SK-N-SH treated with all-trans-retinoic acid at 6 μM for 48 hours (cell line): ENCODE results near the gene NUP214.

Experiments
- ATAC-seq: fragments of 200-7000 bp; cut with Tn5 transposase; 3 replicates; pipeline ENCODE4 v1.9.1; 2020; ENCODE audit warnings: mild to moderate bottlenecking, moderate library complexity
- ARNTL ChIP-seq: fragments of 450-650 bp; formaldehyde crosslinking; IDR thresholded peaks from 2 replicates; pipeline ENCODE4 v1.5.0; 2020; ENCODE audit warnings: low read depth, mild to moderate bottlenecking, moderate library complexity, borderline replicate concordance
- BACH2 ChIP-seq: fragments of 250-450 bp; sonication (Bioruptor Pico); IDR thresholded peaks from 2 replicates; pipeline ENCODE4 v1.9.0; 2021; ENCODE audit warnings: mild to moderate bottlenecking, borderline replicate concordance
- CSDC2 ChIP-seq: fragments of 250-450 bp; sonication (Bioruptor Pico); IDR thresholded peaks from 2 replicates; pipeline ENCODE4 v1.5.0; 2020; ENCODE audit warnings: mild to moderate bottlenecking, moderate library complexity
- ESRRG ChIP-seq: fragments of 250-450 bp; sonication (Bioruptor Pico); IDR thresholded peaks from 2 replicates; pipeline ENCODE4 v1.6.1; 2021; ENCODE audit warnings: mild to moderate bottlenecking
- GLIS3 ChIP-seq: fragments of 250-450 bp; sonication (Bioruptor Pico); IDR thresholded peaks from 2 replicates; pipeline ENCODE4 v1.5.0; 2020; ENCODE audit warnings: mild to moderate bottlenecking, moderate library complexity
- ISL1 ChIP-seq: fragments of 250-450 bp; sonication (Bioruptor Pico); IDR thresholded peaks from 2 replicates; pipeline ENCODE4 v2.1.2; 2022; ENCODE audit warnings: mild to moderate bottlenecking, moderate library complexity
- PATZ1 ChIP-seq: fragments of 250-450 bp; sonication (Bioruptor Pico); IDR thresholded peaks from 2 replicates; pipeline ENCODE4 v1.8.0; 2020; ENCODE audit warnings: mild to moderate bottlenecking, moderate library complexity, borderline replicate concordance
- PPARA ChIP-seq: fragments of 250-450 bp; sonication (Bioruptor Pico); IDR thresholded peaks from 2 replicates; pipeline ENCODE4 v1.5.0; 2020; ENCODE audit warnings: mild to moderate bottlenecking, borderline replicate concordance
- RARB ChIP-seq: fragments of 250-450 bp; sonication (Bioruptor Pico); IDR thresholded peaks from 2 replicates; pipeline ENCODE4 v1.8.0; 2021; ENCODE audit warnings: mild to moderate bottlenecking, moderate library complexity
- TCF4 ChIP-seq: fragments of 250-450 bp; sonication (Bioruptor Pico); IDR thresholded peaks from 2 replicates; pipeline ENCODE4 v1.8.0; 2021; ENCODE audit warnings: mild to moderate bottlenecking, moderate library complexity, borderline replicate concordance
- TOX ChIP-seq: fragments of 250-450 bp; sonication (Bioruptor Pico); IDR thresholded peaks from 2 replicates; pipeline ENCODE4 v1.8.0; 2021; ENCODE audit warnings: mild to moderate bottlenecking, moderate library complexity, borderline replicate concordance
- ZFP3 ChIP-seq: fragments of 250-450 bp; sonication (Bioruptor Pico); IDR thresholded peaks from 2 replicates; pipeline ENCODE4 v1.5.0; 2020; ENCODE audit warnings: mild to moderate bottlenecking, moderate library complexity
- ZNF565 ChIP-seq: fragments of 450-650 bp; formaldehyde crosslinking; conservative IDR thresholded peaks from 2 replicates; pipeline ENCODE4 v1.5.0; 2020; ENCODE audit warnings: low read depth, mild to moderate bottlenecking, moderate library complexity
- ZNF70 ChIP-seq: fragments of 450-650 bp; formaldehyde crosslinking; IDR thresholded peaks from 2 replicates; pipeline ENCODE4 v1.5.0; 2020; ENCODE audit warnings: mild to moderate bottlenecking, moderate library complexity
- ZNF8 ChIP-seq: fragments of 450-650 bp; formaldehyde crosslinking; IDR thresholded peaks from 2 replicates; pipeline ENCODE4 v1.5.0; 2020; ENCODE audit warnings: mild to moderate bottlenecking, moderate library complexity
- TF ChIP-seq, protein P1 (sequence below): fragments of 250-450 bp; sonication (Bioruptor Pico); IDR thresholded peaks from 2 replicates; pipeline ENCODE4 v1.5.0; 2020; ENCODE audit warnings: mild to moderate bottlenecking, moderate library complexity
- TF ChIP-seq, protein P2 (sequence below): fragments of 250-450 bp; sonication (Bioruptor Pico); IDR thresholded peaks from 2 replicates; pipeline ENCODE4 v1.5.1; 2021; ENCODE audit warnings: mild to moderate bottlenecking, moderate library complexity
- TF ChIP-seq, protein P3 (sequence below): fragments of 250-450 bp; sonication (Bioruptor Pico); IDR thresholded peaks from 2 replicates; pipeline ENCODE4 v1.8.0; 2021; ENCODE audit warnings: low read depth, mild to moderate bottlenecking, moderate library complexity, borderline replicate concordance

NUP214 gene

DNA sequence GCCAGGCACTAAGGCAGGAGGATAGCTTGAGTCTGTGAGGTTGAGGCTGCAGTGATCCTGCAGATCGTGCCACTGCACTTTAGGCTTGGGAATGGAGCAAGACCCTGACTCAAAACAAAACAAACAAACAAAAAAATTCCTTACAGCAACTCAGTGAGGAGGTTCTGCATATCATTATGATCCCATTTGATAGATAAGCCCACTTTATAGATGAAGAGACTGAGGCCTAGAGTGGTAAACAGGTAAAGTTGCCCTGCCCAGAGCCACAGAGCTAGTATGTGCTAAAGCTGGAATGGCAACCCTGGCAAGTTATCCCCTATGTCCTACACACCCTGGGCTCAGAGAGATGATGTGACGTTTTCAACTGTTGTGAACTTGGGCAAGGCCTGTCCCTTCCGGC is 21.9 kb upstream of the NUP214 start:
- no peak for ATAC-seq
- no peak for TF ChIP-seq ESRRG (CRISPR knock-in tag)
- TF ChIP-seq GLIS3 (CRISPR knock-in tag) = no peak
- TF ChIP-seq ZNF8 (CRISPR knock-in tag) = no peak
- TF ChIP-seq BACH2 (CRISPR knock-in tag) = no peak
- no peak for TF ChIP-seq CSDC2 (CRISPR knock-in tag)
- TF ChIP-seq, protein P1, sequence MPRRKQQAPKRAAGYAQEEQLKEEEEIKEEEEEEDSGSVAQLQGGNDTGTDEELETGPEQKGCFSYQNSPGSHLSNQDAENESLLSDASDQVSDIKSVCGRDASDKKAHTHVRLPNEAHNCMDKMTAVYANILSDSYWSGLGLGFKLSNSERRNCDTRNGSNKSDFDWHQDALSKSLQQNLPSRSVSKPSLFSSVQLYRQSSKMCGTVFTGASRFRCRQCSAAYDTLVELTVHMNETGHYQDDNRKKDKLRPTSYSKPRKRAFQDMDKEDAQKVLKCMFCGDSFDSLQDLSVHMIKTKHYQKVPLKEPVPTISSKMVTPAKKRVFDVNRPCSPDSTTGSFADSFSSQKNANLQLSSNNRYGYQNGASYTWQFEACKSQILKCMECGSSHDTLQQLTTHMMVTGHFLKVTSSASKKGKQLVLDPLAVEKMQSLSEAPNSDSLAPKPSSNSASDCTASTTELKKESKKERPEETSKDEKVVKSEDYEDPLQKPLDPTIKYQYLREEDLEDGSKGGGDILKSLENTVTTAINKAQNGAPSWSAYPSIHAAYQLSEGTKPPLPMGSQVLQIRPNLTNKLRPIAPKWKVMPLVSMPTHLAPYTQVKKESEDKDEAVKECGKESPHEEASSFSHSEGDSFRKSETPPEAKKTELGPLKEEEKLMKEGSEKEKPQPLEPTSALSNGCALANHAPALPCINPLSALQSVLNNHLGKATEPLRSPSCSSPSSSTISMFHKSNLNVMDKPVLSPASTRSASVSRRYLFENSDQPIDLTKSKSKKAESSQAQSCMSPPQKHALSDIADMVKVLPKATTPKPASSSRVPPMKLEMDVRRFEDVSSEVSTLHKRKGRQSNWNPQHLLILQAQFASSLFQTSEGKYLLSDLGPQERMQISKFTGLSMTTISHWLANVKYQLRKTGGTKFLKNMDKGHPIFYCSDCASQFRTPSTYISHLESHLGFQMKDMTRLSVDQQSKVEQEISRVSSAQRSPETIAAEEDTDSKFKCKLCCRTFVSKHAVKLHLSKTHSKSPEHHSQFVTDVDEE (CRISPR knock-in tag) = no peak
- TF ChIP-seq ARNTL (CRISPR knock-in tag) = no peak
- TF ChIP-seq PATZ1 = no peak
- no peak for TF ChIP-seq TCF4

DNA sequence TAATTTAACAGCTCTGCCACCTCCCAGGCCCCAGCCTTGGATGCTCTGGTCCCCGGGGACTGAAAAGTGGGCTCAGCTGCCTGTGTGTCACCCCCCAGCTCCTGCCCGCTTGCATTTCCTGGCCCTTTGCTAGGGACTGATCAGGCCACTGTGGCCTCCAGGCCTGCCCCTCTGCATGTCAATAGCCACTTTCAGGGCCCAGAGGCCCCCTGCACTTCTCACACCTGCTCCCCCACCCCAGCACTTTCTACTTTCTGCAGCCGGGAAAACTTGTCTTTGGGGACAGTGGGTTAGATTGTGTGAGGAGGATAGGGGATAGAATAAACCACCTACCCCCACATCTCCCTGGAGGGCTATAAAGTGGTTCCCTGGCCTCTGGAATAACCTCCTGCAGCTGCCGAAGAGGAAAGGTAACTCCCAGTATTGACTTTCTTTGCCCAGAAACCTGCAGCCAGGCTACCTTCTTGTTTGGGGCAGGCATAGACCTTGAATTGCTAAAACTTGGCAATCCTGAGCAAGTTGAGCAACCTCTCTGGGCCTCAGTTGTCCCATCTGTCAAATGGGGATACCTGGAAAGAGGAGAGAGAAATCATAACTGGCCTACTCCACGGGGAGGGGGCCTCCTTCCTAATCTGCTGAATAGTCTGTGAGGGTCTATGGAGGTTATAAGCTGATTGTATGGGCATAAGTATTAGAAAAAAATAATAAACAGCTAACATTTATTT is 21.2 kb upstream of the NUP214 start:
- no peak for ATAC-seq
- TF ChIP-seq ARNTL (CRISPR knock-in tag) = no peak
- no peak for TF ChIP-seq PATZ1
- TF ChIP-seq ZFP3 (CRISPR knock-in tag) = no peak
- no peak for TF ChIP-seq TCF4

DNA sequence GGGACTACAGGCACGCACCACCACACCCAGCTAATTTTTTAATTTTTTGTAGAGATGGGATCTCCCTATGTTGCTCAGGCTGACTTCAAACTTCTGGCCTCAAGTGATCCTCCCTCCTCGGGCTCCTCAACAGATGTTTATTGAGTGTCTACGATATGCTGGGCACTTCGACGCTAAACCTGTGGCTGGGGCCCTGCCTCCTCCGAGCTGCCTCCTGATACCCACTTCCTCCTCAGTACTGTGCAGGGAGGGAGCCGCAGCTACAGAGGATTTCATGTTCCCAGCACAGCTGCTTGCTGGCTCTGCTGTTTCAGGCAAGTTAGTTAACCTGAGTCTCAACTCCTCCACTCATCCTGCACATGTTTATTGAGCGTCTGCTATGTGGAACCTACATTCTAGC is 19.4 kb upstream of the NUP214 start:
- no peak for TF ChIP-seq PPARA (CRISPR knock-in tag)
- TF ChIP-seq TCF4 = no peak
- no peak for TF ChIP-seq BACH2 (CRISPR knock-in tag)
- no peak for TF ChIP-seq ZNF70 (CRISPR knock-in tag)
- TF ChIP-seq GLIS3 (CRISPR knock-in tag) = no peak
- TF ChIP-seq ZFP3 (CRISPR knock-in tag) = no peak
- TF ChIP-seq, protein P2, sequence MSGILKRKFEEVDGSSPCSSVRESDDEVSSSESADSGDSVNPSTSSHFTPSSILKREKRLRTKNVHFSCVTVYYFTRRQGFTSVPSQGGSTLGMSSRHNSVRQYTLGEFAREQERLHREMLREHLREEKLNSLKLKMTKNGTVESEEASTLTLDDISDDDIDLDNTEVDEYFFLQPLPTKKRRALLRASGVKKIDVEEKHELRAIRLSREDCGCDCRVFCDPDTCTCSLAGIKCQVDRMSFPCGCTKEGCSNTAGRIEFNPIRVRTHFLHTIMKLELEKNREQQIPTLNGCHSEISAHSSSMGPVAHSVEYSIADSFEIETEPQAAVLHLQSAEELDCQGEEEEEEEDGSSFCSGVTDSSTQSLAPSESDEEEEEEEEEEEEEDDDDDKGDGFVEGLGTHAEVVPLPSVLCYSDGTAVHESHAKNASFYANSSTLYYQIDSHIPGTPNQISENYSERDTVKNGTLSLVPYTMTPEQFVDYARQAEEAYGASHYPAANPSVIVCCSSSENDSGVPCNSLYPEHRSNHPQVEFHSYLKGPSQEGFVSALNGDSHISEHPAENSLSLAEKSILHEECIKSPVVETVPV = no peak
- TF ChIP-seq, protein P1 (CRISPR knock-in tag) = no peak
- no peak for TF ChIP-seq ISL1
- TF ChIP-seq ZNF565 (CRISPR knock-in tag) = no peak
- no peak for ATAC-seq

GRCh38 chr9:131107760-131108159 is 17.6 kb upstream of the NUP214 start:
- TF ChIP-seq, protein P3, sequence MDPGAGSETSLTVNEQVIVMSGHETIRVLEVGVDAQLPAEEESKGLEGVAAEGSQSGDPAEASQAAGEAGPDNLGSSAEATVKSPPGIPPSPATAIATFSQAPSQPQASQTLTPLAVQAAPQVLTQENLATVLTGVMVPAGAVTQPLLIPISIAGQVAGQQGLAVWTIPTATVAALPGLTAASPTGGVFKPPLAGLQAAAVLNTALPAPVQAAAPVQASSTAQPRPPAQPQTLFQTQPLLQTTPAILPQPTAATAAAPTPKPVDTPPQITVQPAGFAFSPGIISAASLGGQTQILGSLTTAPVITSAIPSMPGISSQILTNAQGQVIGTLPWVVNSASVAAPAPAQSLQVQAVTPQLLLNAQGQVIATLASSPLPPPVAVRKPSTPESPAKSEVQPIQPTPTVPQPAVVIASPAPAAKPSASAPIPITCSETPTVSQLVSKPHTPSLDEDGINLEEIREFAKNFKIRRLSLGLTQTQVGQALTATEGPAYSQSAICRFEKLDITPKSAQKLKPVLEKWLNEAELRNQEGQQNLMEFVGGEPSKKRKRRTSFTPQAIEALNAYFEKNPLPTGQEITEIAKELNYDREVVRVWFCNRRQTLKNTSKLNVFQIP = no peak
- TF ChIP-seq ZFP3 (CRISPR knock-in tag) (no peak), RARB (CRISPR knock-in tag) (no peak), GLIS3 (CRISPR knock-in tag) (no peak), BACH2 (CRISPR knock-in tag) (no peak), PPARA (CRISPR knock-in tag) (no peak), TOX (CRISPR knock-in tag) (no peak), ZNF8 (CRISPR knock-in tag) (no peak)
- TF ChIP-seq, all 23 proteins: peak for 0
- ATAC-seq = no peak
